K562 (cell line): ENCODE measurements around the gene SCN1A. TPM values are rescaled to one million over a fixed set of nuclear protein-coding genes. Genes with fewer than 3 reads are reported as not detected.

Source experiments
- E4F1 ChIP-seq: fragments of 250-450 bp; sonication (Bioruptor Pico); IDR thresholded peaks from 2 replicates; pipeline ENCODE4 v1.5.0; 2021; ENCODE audit warnings: mild to moderate bottlenecking, borderline replicate concordance
- ESRRA ChIP-seq: fragments of 450-650 bp; IDR thresholded peaks from 2 replicates; pipeline ENCODE4 v1.6.1; 2014; ENCODE audit warnings: low read depth, mild to moderate bottlenecking, moderate library complexity, borderline replicate concordance
- HNRNPLL ChIP-seq: fragments of 200-400 bp; formaldehyde crosslinking; IDR thresholded peaks from 2 replicates; pipeline ENCODE4 v1.6.1; 2017; ENCODE audit warnings: low read length, low read depth, mild to moderate bottlenecking; ENCODE audit not compliant: poor library complexity, severe bottlenecking
- LCOR ChIP-seq: sonication (generic); formaldehyde crosslinking; IDR thresholded peaks from 2 replicates; pipeline ENCODE4 v1.8.0; 2022; ENCODE audit warnings: mild to moderate bottlenecking, missing genetic modification reagents
- MYBL2 ChIP-seq, 2 experiments: fragments of 450-650 bp in 1 of 2; sonication (generic) in 1 of 2; formaldehyde crosslinking in 1 of 2; IDR thresholded peaks; 2 replicates each; pipeline versions ENCODE4 v1.6.1 to v1.8.1; 2017 to 2022; ENCODE audit warnings: borderline replicate concordance in 1 of 2, inconsistent platforms in 1 of 2, low read depth in 1 of 2, mild to moderate bottlenecking in 1 of 2, missing genetic modification reagents in 1 of 2, moderate library complexity in 1 of 2
- NCOA2 ChIP-seq, 2 experiments: fragments of 450-650 bp; IDR thresholded peaks; 2 replicates each; pipeline ENCODE4 v1.6.1; 2018; ENCODE audit warnings: mild to moderate bottlenecking in 2 of 2, moderate library complexity in 1 of 2; ENCODE audit not compliant: partially characterized antibody in 2 of 2
- PCBP1 ChIP-seq: fragments of 200-400 bp; formaldehyde crosslinking; IDR thresholded peaks from 2 replicates; pipeline ENCODE4 v1.6.1; 2018; ENCODE audit warnings: mild to moderate bottlenecking, low read depth, low read length; ENCODE audit not compliant: poor library complexity, severe bottlenecking
- POLR2G ChIP-seq: fragments of 200-400 bp; formaldehyde crosslinking; IDR thresholded peaks from 2 replicates; pipeline ENCODE4 v1.6.1; 2017; ENCODE audit warnings: low read depth, mild to moderate bottlenecking, antibody characterized with exemption, low read length, moderate library complexity
- POU5F1 ChIP-seq: fragments of 150-350 bp; IDR thresholded peaks from 2 replicates; pipeline ENCODE4 v1.6.1; 2014; ENCODE audit warnings: borderline replicate concordance, low read length, low read depth, mild to moderate bottlenecking; ENCODE audit not compliant: partially characterized antibody
- PTRF ChIP-seq: fragments of 450-650 bp; IDR thresholded peaks from 2 replicates; pipeline ENCODE4 v1.6.1; 2016; ENCODE audit warnings: mild to moderate bottlenecking, missing genetic modification characterization, missing compliant biosample characterization
- PTTG1 ChIP-seq: fragments of 450-650 bp; IDR thresholded peaks from 2 replicates; pipeline ENCODE4 v1.6.1; 2016; ENCODE audit warnings: low read depth, mild to moderate bottlenecking, missing genetic modification characterization, missing compliant biosample characterization
- RBM17 ChIP-seq: fragments of 200-400 bp; formaldehyde crosslinking; IDR thresholded peaks from 2 replicates; pipeline ENCODE4 v1.6.1; 2017; ENCODE audit warnings: low read depth, mild to moderate bottlenecking, low read length, borderline replicate concordance
- SETDB1 ChIP-seq: IDR thresholded peaks from one replicate; pipeline ENCODE4 v1.6.1; 2012; ENCODE audit warnings: low read length, control low read depth, inconsistent platforms
- SREBF1 ChIP-seq: fragments of 150-350 bp; IDR thresholded peaks from 2 replicates; pipeline ENCODE4 v1.6.1; 2014; ENCODE audit warnings: antibody characterized with exemption, low read depth, low read length, borderline replicate concordance
- TAF1 ChIP-seq: IDR thresholded peaks from 2 replicates; pipeline ENCODE4 v1.6.1; 2011; ENCODE audit warnings: mild to moderate bottlenecking, low read length, moderate library complexity; ENCODE audit not compliant: insufficient read depth, control insufficient read depth, severe bottlenecking; ENCODE audit errors: extremely low read depth
- TCF7 ChIP-seq: sonication (generic); IDR thresholded peaks from 2 replicates; pipeline ENCODE4 v1.6.1; 2016; ENCODE audit warnings: antibody characterized with exemption, borderline replicate concordance
- TRIM24 ChIP-seq, 2 experiments: fragments of 450-650 bp; IDR thresholded peaks; 2 replicates each; pipeline ENCODE4 v1.6.1; 2016
- TRIM25 ChIP-seq: fragments of 450-650 bp; IDR thresholded peaks from 2 replicates; pipeline ENCODE4 v1.7.0; 2016; ENCODE audit warnings: borderline replicate concordance
- ZBTB26 ChIP-seq: fragments of 450-650 bp; formaldehyde crosslinking; IDR thresholded peaks from 2 replicates; pipeline ENCODE4 v1.4.0; 2022; ENCODE audit warnings: missing genetic modification characterization
- ZNF23 ChIP-seq: fragments of 250-450 bp; sonication (Bioruptor Pico); IDR thresholded peaks from 2 replicates; pipeline ENCODE4 v1.4.0; 2020; ENCODE audit warnings: mild to moderate bottlenecking
- polyA plus RNA-seq, 8 experiments: library from polyadenylated mRNA; depleted of rRNA in 4 of 8; stranded (reverse) in 5 of 8; unstranded in 3 of 8; fragments of >200 nt; fragmentation: Nextera tagmentation in 2 of 8; fragmentation: Illumina TruSeq in 1 of 8; extraction: Ambion mirVana in 2 of 8; extraction: Trizol in 1 of 8; gene quantifications; 2 replicates each; pipeline versions ENCODE4 v1.2.1 to v1.2.3, GENCODE V29; 2011 to 2014; ENCODE audit warnings: inconsistent platforms in 1 of 8, missing spikeins in 1 of 8
- total RNA-seq, 7 experiments: library from RNA; depleted of rRNA in 6 of 7; stranded (reverse); fragments of >200 nt in 6 of 7; fragmentation: Illumina TruSeq in 2 of 7; extraction: Trizol in 2 of 7; gene quantifications; 2 replicates each; pipeline versions ENCODE4 v1.2.1 to v1.2.3, GENCODE V29; 2011 to 2021; ENCODE audit warnings: low replicate concordance in 1 of 7

Gene SCN1A
- total and polyA plus RNA-seq, 9 of the 15 experiments (the other 6 are each of a cell fraction or from before 2014, with no cell fraction given) = not detected

GRCh38 chr2:165953655-165954606, 173.9 kb downstream of the SCN1A start, which contains the start of gene TTC21B (continued):
- TF ChIP-seq TRIM25 (no peak; the same call in 1 of the 2 replicates), RBM17 (no peak), TRIM24 (IDR thresholded peaks at IDR 0.05) (peak in 1 of 2 experiments; percentile 71; a peak in 1 of 4 replicates), TCF7 (no peak), ESRRA (0 out of 2 replicates have a peak, but pooled peaks have one; percentile 44), PCBP1 (peak; percentile 24), NCOA2 (IDR thresholded peaks at IDR 0.05; ENCODE audit: partially characterized antibody in 2 of 2) (peak in 1 of 2 experiments; percentile 78), SETDB1 (no peak), ZNF23 (CRISPR knock-in tag) (no peak), POU5F1 (no peak), TAF1 (peak; percentile 81), SREBF1 (no peak), E4F1 (CRISPR knock-in tag) (no peak; the same call in 1 of the 2 replicates), PTRF (tag) (no peak), HNRNPLL (peak; percentile 56), PTTG1 (no peak), LCOR (peak; percentile 92), MYBL2 (IDR thresholded peaks at IDR 0.05; ENCODE audit: low read depth) (peak; percentile 42; the same call in 1 of the 2 replicates), MYBL2 (CRISPR knock-in tag; IDR thresholded peaks at IDR 0.05; ENCODE audit: borderline replicate concordance) (no peak), POLR2G (peak; percentile 94), ZBTB26 (CRISPR knock-in tag) (no peak; the same call in 1 of the 2 replicates)
